AG04450 (cell line): ENCODE data around the gene SLC1A7. TPM values are rescaled to one million over a fixed set of nuclear protein-coding genes. Genes with fewer than 3 reads are reported as not detected.

Source experiments
- CTCF ChIA-PET: fragments of 300-600, 350-600 bp; formaldehyde crosslinking; extraction: SDS; loops from one replicate; lab custom pipeline; 2022; ENCODE audit warnings: antibody characterized with exemption, inconsistent platforms; lab: Charles Lee
- POLR2A ChIA-PET: fragments of 350-600 bp; formaldehyde crosslinking; extraction: SDS; loops from one replicate; lab custom pipeline; 2021; ENCODE audit warnings: antibody characterized with exemption, inconsistent platforms; lab: Yijun Ruan, JAX
- DNase-seq: peaks from one replicate; pipeline ENCODE4 v3.0.0-alpha.2; 2011; ENCODE audit warnings: low read depth, low spot score
- H3K27ac ChIP-seq: one replicate; pipeline ENCODE4 v1.5.1; 2012; ENCODE audit warnings: low read depth, low read length, control low read depth
- H3K27me3 ChIP-seq: one replicate; pipeline ENCODE4 v1.6.0; 2012; ENCODE audit warnings: low read length; ENCODE audit not compliant: control insufficient read depth, insufficient read depth
- H3K4me3 ChIP-seq: 2 replicates; pipeline ENCODE4 v1.5.1; 2011; ENCODE audit warnings: mild to moderate bottlenecking, low read depth, low read length, control low read depth
- H3K9me3 ChIP-seq: 2 replicates; pipeline ENCODE4 v1.5.1; 2012; ENCODE audit warnings: low read length; ENCODE audit not compliant: control insufficient read depth, insufficient read depth
- polyA plus RNA-seq: library from polyadenylated mRNA; depleted of rRNA; stranded (reverse); fragments of >200 nt; gene quantifications from 2 replicates; pipeline ENCODE4 v1.2.3, GENCODE V29; 2011
- TF ChIP-seq, protein P1 (sequence below): IDR thresholded peaks from 2 replicates; pipeline ENCODE4 v1.5.1; 2011; ENCODE audit warnings: low read depth, low read length, control low read depth, inconsistent platforms

The SLC1A7 gene
- polyA plus RNA-seq, 1 experiment: 0.11 TPM

DNA sequence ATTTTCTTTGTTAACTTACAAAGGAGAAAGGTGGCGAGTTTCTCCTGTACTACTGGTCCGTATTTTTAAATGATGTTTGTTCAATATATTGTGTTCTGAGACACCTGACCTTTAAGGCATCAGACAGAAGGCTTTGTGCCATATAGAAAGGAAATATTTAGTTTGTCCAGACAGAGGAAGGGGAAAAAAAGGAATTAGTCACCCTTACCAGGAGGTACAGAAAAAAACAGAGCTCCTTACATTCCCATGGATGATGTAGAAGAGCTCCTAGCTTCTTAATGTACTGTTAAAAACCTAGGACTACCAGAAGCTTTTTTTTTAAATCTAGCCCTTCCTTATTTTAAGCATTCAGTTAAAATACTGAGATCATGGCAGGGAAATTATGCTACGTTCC lies 92.9 kb downstream of the SLC1A7 start:
- no peak for DNase-seq
- Histone ChIP-seq H3K27me3 (no peaks in the 10 kb centered on the region), H3K27ac (no peak overlapping the region), H3K9me3 (no peaks in the 10 kb centered on the region), H3K4me3 (no peak overlapping the region)
- TF ChIP-seq, protein P1, sequence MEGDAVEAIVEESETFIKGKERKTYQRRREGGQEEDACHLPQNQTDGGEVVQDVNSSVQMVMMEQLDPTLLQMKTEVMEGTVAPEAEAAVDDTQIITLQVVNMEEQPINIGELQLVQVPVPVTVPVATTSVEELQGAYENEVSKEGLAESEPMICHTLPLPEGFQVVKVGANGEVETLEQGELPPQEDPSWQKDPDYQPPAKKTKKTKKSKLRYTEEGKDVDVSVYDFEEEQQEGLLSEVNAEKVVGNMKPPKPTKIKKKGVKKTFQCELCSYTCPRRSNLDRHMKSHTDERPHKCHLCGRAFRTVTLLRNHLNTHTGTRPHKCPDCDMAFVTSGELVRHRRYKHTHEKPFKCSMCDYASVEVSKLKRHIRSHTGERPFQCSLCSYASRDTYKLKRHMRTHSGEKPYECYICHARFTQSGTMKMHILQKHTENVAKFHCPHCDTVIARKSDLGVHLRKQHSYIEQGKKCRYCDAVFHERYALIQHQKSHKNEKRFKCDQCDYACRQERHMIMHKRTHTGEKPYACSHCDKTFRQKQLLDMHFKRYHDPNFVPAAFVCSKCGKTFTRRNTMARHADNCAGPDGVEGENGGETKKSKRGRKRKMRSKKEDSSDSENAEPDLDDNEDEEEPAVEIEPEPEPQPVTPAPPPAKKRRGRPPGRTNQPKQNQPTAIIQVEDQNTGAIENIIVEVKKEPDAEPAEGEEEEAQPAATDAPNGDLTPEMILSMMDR: no peak
- CTCF ChIA-PET: no interaction called here
- POLR2A ChIA-PET: no interaction called here

DNA sequence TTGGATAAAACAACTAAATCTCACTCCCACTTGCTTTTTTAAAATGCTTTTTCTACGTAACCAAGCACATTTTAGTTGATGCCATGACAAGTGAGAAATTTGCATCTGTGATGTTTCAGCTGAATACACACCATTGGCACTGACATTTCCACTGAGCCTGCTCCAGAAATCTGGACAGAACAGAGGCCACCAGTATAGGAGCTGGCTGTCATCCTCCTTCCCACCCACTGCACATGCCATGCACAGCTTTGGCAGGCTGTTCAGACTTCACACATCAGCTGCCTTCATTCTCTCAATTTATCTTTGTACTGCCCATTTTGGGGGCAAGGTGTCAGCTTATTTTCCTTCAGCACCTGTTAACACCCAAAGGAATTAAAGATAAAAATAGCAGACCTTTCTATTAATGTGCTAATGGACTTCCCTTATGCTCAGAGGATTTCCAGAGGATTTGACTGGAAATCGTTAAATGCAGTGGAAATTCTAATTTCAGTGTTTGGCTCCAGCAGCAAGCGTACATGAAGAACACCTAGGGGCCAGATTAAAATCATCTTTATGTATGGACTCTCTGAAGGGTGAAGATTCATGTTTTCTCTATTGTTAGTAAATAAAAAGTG lies 93.4 kb downstream of the SLC1A7 start:
- Histone ChIP-seq H3K27ac (no peak overlapping the region), H3K9me3 (no peaks in the 10 kb centered on the region), H3K4me3 (no peak overlapping the region), H3K27me3 (no peaks in the 10 kb centered on the region)
- TF ChIP-seq, protein P1: no peak
- ChIA-PET POLR2A (interaction anchor here (1.7 kb wide), 1 partner anchor 12 kb away, joined by 5 read pairs; the partner anchor contains the start of gene PODN), CTCF (interaction anchor here (1.0 to 2.5 kb wide), 2 partner anchors 8 to 137 kb away, joined by 3 to 7 read pairs; no protein-coding TSS in a partner anchor)
- no peak for DNase-seq

DNA sequence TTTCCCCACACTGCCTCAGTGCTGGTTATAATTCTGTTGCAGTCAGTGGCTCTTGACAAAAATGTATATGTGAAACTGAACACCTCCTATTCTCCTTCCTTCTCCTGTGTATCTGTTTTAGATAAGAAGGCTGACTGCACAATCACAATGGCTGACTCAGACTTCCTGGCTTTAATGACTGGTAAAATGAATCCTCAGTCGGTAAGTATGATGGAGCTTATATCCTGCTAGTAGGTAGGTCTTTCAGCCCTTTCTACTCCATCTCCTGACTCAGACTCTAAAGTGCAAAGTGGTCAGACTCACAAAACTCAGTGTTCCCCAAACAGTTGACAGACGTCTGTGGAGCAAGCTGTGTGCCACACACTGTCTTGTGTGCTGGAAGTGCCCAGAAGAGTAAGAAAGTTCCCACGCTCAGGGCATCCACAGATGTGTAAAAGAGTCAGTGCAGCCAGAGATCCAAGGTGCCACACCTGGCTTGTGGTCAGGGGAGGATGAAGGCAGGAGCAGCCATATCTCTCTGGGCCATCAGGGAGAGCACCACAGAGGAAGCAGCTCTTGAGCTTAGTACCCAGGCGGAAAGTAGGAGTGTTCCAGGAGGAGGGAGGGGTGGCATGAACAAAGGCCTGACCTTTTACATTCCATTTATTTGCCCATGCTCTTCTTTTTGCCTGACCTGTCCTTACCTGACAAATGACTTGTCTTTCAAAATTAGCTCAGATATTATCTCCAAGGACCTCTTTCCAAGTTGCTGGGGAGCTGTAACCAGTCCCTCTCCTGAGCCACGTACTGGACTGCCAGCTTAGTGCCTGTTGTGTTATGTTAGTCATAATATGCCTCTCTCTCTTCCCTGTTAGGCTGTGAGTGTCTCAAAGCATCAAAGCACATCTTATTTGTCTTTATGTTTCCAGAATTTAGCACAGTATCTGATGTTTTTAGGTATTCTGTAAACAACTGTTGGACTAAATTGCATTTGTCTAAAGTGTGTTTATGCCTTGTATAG lies 94.4 kb downstream of the SLC1A7 start:
- no peak overlapping the region for H3K4me3 ChIP-seq
- peak overlapping the region; percentile 62 for H3K27ac ChIP-seq
- H3K9me3 ChIP-seq: no peaks in the 10 kb centered on the region
- DNase-seq: peak; percentile 52
- ChIA-PET POLR2A (interaction anchor here (1.7 kb wide), 1 partner anchor 13 kb away, joined by 5 read pairs; the partner anchor contains the start of gene PODN), CTCF (interaction anchor here (1.0 to 2.5 kb wide), 2 partner anchors 9 to 138 kb away, joined by 3 to 7 read pairs; no protein-coding TSS in a partner anchor)
- TF ChIP-seq, protein P1: no peak
- no peaks in the 10 kb centered on the region for H3K27me3 ChIP-seq

DNA sequence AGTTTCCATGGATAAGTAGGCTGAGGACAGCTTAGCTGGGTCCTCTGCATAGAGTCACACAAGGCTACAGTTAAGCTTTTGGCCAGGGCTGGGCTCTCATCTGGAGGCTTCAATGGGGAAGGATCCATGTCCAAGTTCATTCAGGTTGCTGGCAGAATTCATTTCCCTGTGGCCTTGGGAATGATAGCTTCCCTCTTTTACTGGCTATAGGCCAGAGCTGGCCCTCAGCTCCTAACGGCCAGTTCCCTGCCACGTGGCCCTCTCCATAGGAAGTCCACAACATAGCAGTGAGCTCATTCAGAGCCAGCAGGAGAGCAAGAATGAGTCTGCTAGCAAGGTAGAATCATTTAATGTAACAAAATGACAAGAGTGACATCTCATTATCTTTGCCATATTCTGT lies 95.5 kb downstream of the SLC1A7 start:
- ChIA-PET CTCF (interaction anchor here (2.5 kb wide), 1 partner anchor 10 kb away, joined by 7 read pairs; no protein-coding TSS in a partner anchor), POLR2A (no interaction called here)
- TF ChIP-seq, protein P1: no peak
- no peaks in the 10 kb centered on the region for H3K9me3 ChIP-seq
- no peaks in the 10 kb centered on the region for H3K27me3 ChIP-seq
- H3K27ac ChIP-seq: peak overlapping the region; percentile 4
- no peak overlapping the region for H3K4me3 ChIP-seq
- DNase-seq: no peak

DNA sequence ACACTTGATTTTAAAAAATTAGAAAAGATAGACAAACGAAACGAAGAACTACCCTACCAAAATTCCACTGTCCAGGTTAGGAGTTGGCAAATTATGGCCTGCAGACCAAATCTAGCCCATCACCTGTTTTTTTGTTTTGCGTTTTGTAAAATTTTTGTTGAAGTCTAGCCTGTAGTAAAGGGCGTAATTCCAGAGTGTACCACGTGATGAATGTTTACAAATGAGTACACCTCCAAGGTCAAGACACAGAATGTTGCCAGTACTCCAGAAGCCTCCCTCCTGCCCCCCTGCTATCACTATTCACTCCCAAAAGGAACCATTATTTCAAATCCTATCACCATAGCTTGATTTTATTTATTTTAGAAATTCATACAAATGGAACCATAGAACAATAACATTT lies 97.5 kb downstream of the SLC1A7 start:
- no peaks in the 10 kb centered on the region for H3K9me3 ChIP-seq
- H3K27me3 ChIP-seq: no peaks in the 10 kb centered on the region
- TF ChIP-seq, protein P1: no peak
- no peak overlapping the region for H3K27ac ChIP-seq
- ChIA-PET CTCF (no interaction called here), POLR2A (no interaction called here)
- no peak overlapping the region for H3K4me3 ChIP-seq
- DNase-seq: no peak
